ENCODE data around the gene MAP2K2.

DNA sequence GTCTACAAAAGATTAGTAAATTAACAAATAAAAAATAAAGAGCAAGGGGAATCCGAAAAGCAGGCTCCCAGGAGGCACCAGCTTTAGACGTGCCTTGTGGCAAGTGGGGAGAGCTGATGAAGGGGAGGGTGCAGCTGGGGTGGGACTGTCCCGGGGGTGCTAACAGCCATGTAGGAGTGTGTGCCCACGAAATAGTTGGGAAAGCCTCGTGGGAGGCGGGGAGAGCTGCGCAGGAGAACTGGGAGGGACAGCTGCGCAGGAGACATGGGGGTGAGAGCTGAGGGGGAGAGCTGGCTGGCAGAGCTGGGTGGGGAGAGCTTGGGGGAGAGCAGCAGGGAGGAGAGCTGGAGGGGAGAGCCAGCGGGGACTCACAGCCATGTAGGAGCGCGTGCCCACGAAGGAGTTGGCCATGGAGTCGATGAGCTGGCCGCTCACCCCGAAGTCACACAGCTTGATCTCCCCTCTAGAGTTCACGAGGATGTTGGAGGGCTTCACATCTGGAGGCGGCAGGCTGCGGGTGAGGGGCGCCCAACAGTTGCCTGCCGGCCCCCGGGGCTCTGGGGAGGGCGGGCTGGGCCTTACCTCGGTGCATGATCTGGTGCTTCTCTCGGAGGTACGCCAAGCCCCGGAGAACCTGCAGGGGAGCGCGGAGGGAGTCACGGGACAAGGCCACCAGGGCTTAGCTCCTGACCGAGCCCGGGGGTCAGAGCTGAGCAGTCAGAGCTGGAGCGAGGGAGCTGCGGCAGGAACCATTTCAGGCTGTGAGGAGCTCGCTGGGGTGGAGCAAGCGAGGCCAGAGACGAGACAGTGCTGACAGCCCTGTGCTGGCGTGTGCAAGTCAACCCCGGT lies 23.1 kb downstream of the MAP2K2 start:
- TF ChIP-seq CEBPB (IDR thresholded peaks at IDR 0.05) (no peak), EP300 (IDR thresholded peaks at IDR 0.05; ENCODE audit: borderline replicate concordance) (no peak), CREB1 (IDR thresholded peaks at IDR 0.05; ENCODE audit: low read depth) (no peak), TAF1 (IDR thresholded peaks at IDR 0.05; ENCODE audit: low read depth) (no peak), EGR1 (IDR thresholded peaks at IDR 0.05) (no peak), RAD21 (IDR thresholded peaks at IDR 0.05; ENCODE audit: low read depth) (no peak), FOXM1 (IDR thresholded peaks at IDR 0.05; ENCODE audit: borderline replicate concordance, low read depth) (no peak), TCF12 (IDR thresholded peaks at IDR 0.05; ENCODE audit: low read depth) (no peak)
- TF ChIP-seq, protein P1, sequence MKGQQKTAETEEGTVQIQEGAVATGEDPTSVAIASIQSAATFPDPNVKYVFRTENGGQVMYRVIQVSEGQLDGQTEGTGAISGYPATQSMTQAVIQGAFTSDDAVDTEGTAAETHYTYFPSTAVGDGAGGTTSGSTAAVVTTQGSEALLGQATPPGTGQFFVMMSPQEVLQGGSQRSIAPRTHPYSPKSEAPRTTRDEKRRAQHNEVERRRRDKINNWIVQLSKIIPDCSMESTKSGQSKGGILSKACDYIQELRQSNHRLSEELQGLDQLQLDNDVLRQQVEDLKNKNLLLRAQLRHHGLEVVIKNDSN (IDR thresholded peaks at IDR 0.05) = no peak
- TF ChIP-seq, protein P2, sequence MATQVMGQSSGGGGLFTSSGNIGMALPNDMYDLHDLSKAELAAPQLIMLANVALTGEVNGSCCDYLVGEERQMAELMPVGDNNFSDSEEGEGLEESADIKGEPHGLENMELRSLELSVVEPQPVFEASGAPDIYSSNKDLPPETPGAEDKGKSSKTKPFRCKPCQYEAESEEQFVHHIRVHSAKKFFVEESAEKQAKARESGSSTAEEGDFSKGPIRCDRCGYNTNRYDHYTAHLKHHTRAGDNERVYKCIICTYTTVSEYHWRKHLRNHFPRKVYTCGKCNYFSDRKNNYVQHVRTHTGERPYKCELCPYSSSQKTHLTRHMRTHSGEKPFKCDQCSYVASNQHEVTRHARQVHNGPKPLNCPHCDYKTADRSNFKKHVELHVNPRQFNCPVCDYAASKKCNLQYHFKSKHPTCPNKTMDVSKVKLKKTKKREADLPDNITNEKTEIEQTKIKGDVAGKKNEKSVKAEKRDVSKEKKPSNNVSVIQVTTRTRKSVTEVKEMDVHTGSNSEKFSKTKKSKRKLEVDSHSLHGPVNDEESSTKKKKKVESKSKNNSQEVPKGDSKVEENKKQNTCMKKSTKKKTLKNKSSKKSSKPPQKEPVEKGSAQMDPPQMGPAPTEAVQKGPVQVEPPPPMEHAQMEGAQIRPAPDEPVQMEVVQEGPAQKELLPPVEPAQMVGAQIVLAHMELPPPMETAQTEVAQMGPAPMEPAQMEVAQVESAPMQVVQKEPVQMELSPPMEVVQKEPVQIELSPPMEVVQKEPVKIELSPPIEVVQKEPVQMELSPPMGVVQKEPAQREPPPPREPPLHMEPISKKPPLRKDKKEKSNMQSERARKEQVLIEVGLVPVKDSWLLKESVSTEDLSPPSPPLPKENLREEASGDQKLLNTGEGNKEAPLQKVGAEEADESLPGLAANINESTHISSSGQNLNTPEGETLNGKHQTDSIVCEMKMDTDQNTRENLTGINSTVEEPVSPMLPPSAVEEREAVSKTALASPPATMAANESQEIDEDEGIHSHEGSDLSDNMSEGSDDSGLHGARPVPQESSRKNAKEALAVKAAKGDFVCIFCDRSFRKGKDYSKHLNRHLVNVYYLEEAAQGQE (IDR thresholded peaks at IDR 0.05; ENCODE audit: low read depth) = no peak

Measured in Ishikawa (cell line).